HCT116 (cell line): ENCODE measurements around the gene LSS.

Source experiments
- EZH2 ChIP-seq: fragments of 200-600 bp; sonication (generic); IDR thresholded peaks from 2 replicates; pipeline ENCODE4 v1.6.1; 2017; ENCODE audit warnings: antibody characterized with exemption, mixed run types
- SRF ChIP-seq: IDR thresholded peaks from 2 replicates; pipeline ENCODE4 v1.6.1; 2012; ENCODE audit warnings: low read depth
- TF ChIP-seq, protein P1 (sequence below), 3 experiments: fragments of 200-600 bp in 1 of 3; sonication (generic) in 1 of 3; IDR thresholded peaks in 2 of 3; conservative IDR thresholded peaks in 1 of 3; 2 replicates each; pipeline ENCODE4 v1.5.1; 2012 to 2017; ENCODE audit warnings: low read depth in 2 of 3, low read length in 2 of 3, antibody characterized with exemption in 1 of 3, borderline replicate concordance in 1 of 3, control low read depth in 1 of 3, mild to moderate bottlenecking in 1 of 3, mixed read lengths in 1 of 3, mixed run types in 1 of 3, moderate library complexity in 1 of 3; ENCODE audit not compliant: insufficient read depth in 1 of 3

DNA sequence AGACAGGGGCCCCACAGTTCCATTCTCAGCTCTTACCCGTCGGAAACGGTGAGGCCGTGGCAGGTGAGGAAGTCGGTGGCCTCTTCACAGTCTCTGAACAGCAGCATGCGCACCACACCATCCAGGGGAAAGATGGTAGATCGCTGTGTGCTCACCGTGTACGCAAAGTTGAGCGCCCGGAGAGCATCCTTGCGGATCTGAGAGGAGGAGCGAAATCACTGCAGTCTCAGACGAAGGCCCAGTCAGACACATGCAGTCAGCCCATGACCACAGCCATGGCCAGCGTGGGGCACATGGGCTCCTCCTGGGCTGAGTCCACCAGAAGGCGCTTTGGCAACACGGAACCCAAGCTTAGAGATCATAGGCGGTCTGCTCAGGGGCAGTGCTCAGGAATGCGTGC lies 38.4 kb upstream of the LSS start:
- TF ChIP-seq, protein P1, sequence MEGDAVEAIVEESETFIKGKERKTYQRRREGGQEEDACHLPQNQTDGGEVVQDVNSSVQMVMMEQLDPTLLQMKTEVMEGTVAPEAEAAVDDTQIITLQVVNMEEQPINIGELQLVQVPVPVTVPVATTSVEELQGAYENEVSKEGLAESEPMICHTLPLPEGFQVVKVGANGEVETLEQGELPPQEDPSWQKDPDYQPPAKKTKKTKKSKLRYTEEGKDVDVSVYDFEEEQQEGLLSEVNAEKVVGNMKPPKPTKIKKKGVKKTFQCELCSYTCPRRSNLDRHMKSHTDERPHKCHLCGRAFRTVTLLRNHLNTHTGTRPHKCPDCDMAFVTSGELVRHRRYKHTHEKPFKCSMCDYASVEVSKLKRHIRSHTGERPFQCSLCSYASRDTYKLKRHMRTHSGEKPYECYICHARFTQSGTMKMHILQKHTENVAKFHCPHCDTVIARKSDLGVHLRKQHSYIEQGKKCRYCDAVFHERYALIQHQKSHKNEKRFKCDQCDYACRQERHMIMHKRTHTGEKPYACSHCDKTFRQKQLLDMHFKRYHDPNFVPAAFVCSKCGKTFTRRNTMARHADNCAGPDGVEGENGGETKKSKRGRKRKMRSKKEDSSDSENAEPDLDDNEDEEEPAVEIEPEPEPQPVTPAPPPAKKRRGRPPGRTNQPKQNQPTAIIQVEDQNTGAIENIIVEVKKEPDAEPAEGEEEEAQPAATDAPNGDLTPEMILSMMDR (IDR thresholded peaks at IDR 0.05 in 2 of 3, conservative IDR thresholded peaks at IDR 0.05 in 1 of 3; ENCODE audit: borderline replicate concordance in 1 of 3, insufficient read depth in 1 of 3, low read depth in 2 of 3, low read length in 2 of 3) = no peak
- TF ChIP-seq EZH2 (no peak), SRF (no peak)
